GM12872 (cell line): ENCODE data around the gene ZBTB42.

Source experiments
- CTCF ChIP-seq: IDR thresholded peaks from 3 replicates; pipeline ENCODE4 v1.5.1; 2011; ENCODE audit warnings: low read depth, mild to moderate bottlenecking, low read length, moderate library complexity; ENCODE audit not compliant: insufficient read depth

The ZBTB42 gene

GRCh38 chr14:104805941-104806624, 5.2 kb downstream of the ZBTB42 start:
- no peak for TF ChIP-seq CTCF

- no peak for TF ChIP-seq CTCF
Observed at GRCh38 chr14:104806625-104807465, 5.9 kb downstream of the ZBTB42 start.

GRCh38 chr14:104808456-104808855, 7.6 kb downstream of the ZBTB42 start:
- no peak for TF ChIP-seq CTCF

- TF ChIP-seq CTCF = no peak
Observed at GRCh38 chr14:104810316-104810715, 9.4 kb downstream of the ZBTB42 start.

GRCh38 chr14:104813286-104813685, 12.4 kb downstream of the ZBTB42 start:
- TF ChIP-seq CTCF = no peak

- no peak for TF ChIP-seq CTCF
Observed at GRCh38 chr14:104816616-104816884, 15.6 kb downstream of the ZBTB42 start.

GRCh38 chr14:104817930-104818713, 17.2 kb downstream of the ZBTB42 start:
- TF ChIP-seq CTCF = no peak
